ENCODE results near the gene RPP30.

The RPP30 gene

DNA sequence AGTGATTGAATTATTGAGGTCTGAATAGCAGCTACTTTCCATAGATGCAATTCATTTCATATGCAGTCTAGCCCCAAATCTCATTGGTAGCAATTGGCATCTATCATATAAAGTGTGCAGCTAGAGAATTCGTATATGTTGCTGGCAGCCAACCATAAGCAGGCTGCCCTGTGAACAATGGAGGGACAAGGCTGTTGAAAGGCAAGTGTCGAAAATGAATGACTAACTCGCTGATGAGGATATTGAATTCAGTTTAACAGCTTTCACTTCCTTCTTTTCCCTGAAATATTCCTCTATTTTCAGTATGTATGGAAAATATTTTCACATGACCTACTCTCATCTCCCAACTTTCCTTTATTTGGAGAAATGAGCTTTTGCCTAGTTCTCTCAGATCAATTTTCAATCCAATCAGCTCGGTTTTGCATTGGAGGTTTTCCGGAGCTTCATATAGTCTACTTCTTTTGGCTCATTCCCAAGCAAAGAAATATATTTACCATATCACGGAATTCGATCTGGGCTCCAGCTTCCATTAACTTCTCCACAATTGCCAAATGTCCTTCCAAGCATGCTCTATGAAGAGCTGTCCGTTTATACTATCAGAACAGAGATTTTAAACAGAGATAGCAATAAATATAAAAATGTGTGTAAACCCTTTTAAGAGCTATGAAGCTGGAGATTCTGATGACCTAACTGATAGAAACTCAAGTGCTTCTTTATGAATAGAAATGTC lies 45.6 kb downstream of the RPP30 start:
- Histone ChIP-seq H3F3A (ENCODE audit: low read depth) (no peaks in the 10 kb centered on the region), H3K4me2 (ENCODE audit: low read depth, low read length, poor library complexity, severe bottlenecking) (no peak overlapping the region), H3K9ac (ENCODE audit: low read depth, low read length, poor library complexity, severe bottlenecking) (no peak overlapping the region), H3K9me2 (replicated peaks; ENCODE audit: low read depth, low read length) (no peaks in the 10 kb centered on the region), H3K36me3 (ENCODE audit: insufficient read depth, low read length) (no peaks in the 10 kb centered on the region), H3K4me1 (ENCODE audit: insufficient read depth, low read length, poor library complexity, severe bottlenecking) (peaks cover 5% of the 10 kb centered on the region), H3K79me2 (ENCODE audit: insufficient read depth, low read length) (no peaks in the 10 kb centered on the region), H3K9me3 (ENCODE audit: insufficient read depth, low read depth, low read length) (no peaks in the 10 kb centered on the region), H2AFZ (ENCODE audit: low read length) (no peak overlapping the region), H4K20me1 (ENCODE audit: insufficient read depth, low read length, poor library complexity, severe bottlenecking) (no peaks in the 10 kb centered on the region), H3K4me3 (ENCODE audit: low read length, poor library complexity, severe bottlenecking) (no peak overlapping the region), H3K27me3 (ENCODE audit: insufficient read depth, low read length, poor library complexity, severe bottlenecking) (no peaks in the 10 kb centered on the region)
- no peak for TF ChIP-seq CTCF (conservative IDR thresholded peaks at IDR 0.05; ENCODE audit: low read length)
- TF ChIP-seq EZH2phosphoT487 (IDR thresholded peaks at IDR 0.05; ENCODE audit: borderline replicate concordance), result no peak

- no peak overlapping the region for H2AFZ ChIP-seq (ENCODE audit: low read length)
- H3K4me3 ChIP-seq (ENCODE audit: low read length, poor library complexity, severe bottlenecking), result no peak overlapping the region
- TF ChIP-seq EZH2phosphoT487 (IDR thresholded peaks at IDR 0.05; ENCODE audit: borderline replicate concordance) (no peak), CTCF (conservative IDR thresholded peaks at IDR 0.05; ENCODE audit: low read length) (no peak)
- no peaks in the 10 kb centered on the region for H4K20me1 ChIP-seq (ENCODE audit: insufficient read depth, low read length, poor library complexity, severe bottlenecking)
- no peak overlapping the region for H3K4me2 ChIP-seq (ENCODE audit: low read depth, low read length, poor library complexity, severe bottlenecking)
- no peaks in the 10 kb centered on the region for H3K9me2 ChIP-seq (replicated peaks; ENCODE audit: low read depth, low read length)
- H3K9me3 ChIP-seq (ENCODE audit: insufficient read depth, low read depth, low read length), result no peaks in the 10 kb centered on the region
- H3K9ac ChIP-seq (ENCODE audit: low read depth, low read length, poor library complexity, severe bottlenecking), result no peak overlapping the region
- no peaks in the 10 kb centered on the region for H3F3A ChIP-seq (ENCODE audit: low read depth)
- H3K27me3 ChIP-seq (ENCODE audit: insufficient read depth, low read length, poor library complexity, severe bottlenecking), result no peaks in the 10 kb centered on the region
- no peaks in the 10 kb centered on the region for H3K36me3 ChIP-seq (ENCODE audit: insufficient read depth, low read length)
- H3K79me2 ChIP-seq (ENCODE audit: insufficient read depth, low read length), result no peaks in the 10 kb centered on the region
- peaks cover 5% of the 10 kb centered on the region for H3K4me1 ChIP-seq (ENCODE audit: insufficient read depth, low read length, poor library complexity, severe bottlenecking)
Observed at GRCh38 chr10:90917968-90918318, 46.2 kb downstream of the RPP30 start.

GRCh38 chr10:90919683-90920574 lies 48.2 kb downstream of the RPP30 start:
- H3K79me2 ChIP-seq (ENCODE audit: insufficient read depth, low read length), result no peaks in the 10 kb centered on the region
- H3K9me2 ChIP-seq (replicated peaks; ENCODE audit: low read depth, low read length), result no peaks in the 10 kb centered on the region
- H3K27me3 ChIP-seq (ENCODE audit: insufficient read depth, low read length, poor library complexity, severe bottlenecking), result no peaks in the 10 kb centered on the region
- H3K9me3 ChIP-seq (ENCODE audit: insufficient read depth, low read depth, low read length), result no peaks in the 10 kb centered on the region
- H3K36me3 ChIP-seq (ENCODE audit: insufficient read depth, low read length), result no peaks in the 10 kb centered on the region
- no peak overlapping the region for H2AFZ ChIP-seq (ENCODE audit: low read length)
- no peaks in the 10 kb centered on the region for H3F3A ChIP-seq (ENCODE audit: low read depth)
- peaks cover 5% of the 10 kb centered on the region for H3K4me1 ChIP-seq (ENCODE audit: insufficient read depth, low read length, poor library complexity, severe bottlenecking)
- H3K4me3 ChIP-seq (ENCODE audit: low read length, poor library complexity, severe bottlenecking), result no peak overlapping the region
- no peak for TF ChIP-seq EZH2phosphoT487 (IDR thresholded peaks at IDR 0.05; ENCODE audit: borderline replicate concordance)
- TF ChIP-seq CTCF (conservative IDR thresholded peaks at IDR 0.05; ENCODE audit: low read length), result no peak
- no peak overlapping the region for H3K9ac ChIP-seq (ENCODE audit: low read depth, low read length, poor library complexity, severe bottlenecking)
- no peaks in the 10 kb centered on the region for H4K20me1 ChIP-seq (ENCODE audit: insufficient read depth, low read length, poor library complexity, severe bottlenecking)
- no peak overlapping the region for H3K4me2 ChIP-seq (ENCODE audit: low read depth, low read length, poor library complexity, severe bottlenecking)
